GM21360 (cell line): ENCODE measurements around the gene COMMD3.
A peak's percentile ranks its signal among the peaks of the same experiment; 100 is the strongest.
"Not testable (repeated sequence)": the region's sequence is repeated elsewhere in the genome, so short reads cannot be mapped to it uniquely, and the experiment has no call there.

Source experiments
- ATAC-seq: cut with Tn5 transposase; IDR thresholded peaks from one replicate; pipeline ENCODE4 v1.9.1; 2021; ENCODE audit warnings: mild to moderate bottlenecking, moderate library complexity; ENCODE audit not compliant: unreplicated experiment

COMMD3 gene

DNA sequence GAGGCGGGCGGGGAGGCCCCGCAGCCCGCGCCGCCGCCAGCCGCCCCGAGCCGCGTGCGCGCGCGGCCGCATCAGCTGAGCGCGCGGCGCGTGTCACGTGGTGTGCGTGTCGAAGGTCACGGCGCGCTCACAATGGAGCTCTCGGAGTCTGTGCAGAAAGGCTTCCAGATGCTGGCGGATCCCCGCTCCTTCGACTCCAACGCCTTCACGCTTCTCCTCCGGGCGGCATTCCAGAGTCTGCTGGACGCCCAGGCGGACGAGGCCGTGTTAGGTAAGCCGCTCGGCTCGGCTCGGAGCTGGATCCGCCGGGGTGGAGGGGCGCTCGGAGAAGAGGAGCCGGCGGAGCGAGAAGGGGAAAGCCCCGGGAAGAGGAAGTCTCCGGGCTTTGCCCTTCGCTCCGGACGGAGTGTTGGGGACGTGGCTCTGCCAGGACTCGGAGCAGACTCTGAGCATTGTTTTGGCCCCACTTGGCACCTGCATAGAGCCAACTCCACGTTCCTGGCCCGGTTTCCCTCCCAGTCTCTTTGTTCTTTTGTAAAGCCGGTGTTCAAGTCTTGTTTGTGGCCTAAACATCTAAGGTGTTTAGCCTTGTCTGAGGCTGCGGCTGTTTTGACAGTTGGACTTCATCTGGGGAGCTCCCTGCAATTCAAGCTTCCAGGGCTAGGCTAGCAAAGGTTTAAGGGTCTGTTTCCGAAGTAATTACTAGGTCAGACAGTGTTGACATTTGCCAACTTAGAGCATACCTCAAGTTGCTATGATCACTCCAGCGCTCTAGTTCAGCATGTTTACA is at the start of gene COMMD3:
TSS of gene COMMD3 (plus strand) at position 103 of the 790 bp plus-strand sequence. CDS start at position 133, 30 bp downstream.
- ATAC-seq = peak; percentile 60

DNA sequence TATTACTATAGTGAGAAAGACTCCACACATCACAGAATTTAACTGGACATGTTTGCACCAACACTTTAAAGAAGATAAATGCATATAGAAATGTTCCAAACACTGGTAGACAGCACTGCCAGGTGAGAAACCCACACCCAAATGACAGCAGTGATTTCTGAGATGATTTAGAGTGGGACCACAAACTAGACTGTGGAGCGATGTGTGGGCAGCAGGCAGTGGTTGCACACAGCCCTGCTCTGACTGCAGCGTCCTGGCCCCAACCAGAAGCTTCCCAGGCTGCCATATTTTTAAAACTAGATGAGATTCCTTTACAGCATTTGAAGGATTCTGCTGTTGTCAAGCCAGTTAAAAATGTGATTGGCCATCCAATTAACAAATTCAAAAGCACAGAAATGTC is 47.7 kb upstream of the COMMD3 start:
- no peak for ATAC-seq

- ATAC-seq = no peak
Observed at GRCh38 chr10:22271786-22272185, 44.4 kb upstream of the COMMD3 start.

DNA sequence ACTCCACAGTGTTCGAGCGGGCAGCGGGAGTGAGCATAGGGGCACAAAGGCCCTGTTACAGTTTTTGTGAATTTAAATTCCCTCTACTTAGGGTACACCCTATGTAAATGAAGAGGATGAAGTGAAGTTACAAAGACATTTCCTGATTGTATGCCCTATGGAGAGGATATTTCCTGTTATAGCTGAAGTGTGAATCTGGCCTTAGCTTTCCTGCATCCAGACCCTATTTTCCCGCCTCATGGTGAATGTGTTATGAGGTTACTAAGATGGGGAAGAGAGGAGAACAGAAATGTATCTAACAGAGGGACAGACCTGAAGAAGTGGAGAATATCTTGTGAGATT is 37.8 kb upstream of the COMMD3 start:
- no peak for ATAC-seq

- no peak for ATAC-seq
Observed at GRCh38 chr10:22280078-22280477, 36.1 kb upstream of the COMMD3 start.

- ATAC-seq = no peak
Observed at GRCh38 chr10:22285130-22285529, 31.1 kb upstream of the COMMD3 start.

DNA sequence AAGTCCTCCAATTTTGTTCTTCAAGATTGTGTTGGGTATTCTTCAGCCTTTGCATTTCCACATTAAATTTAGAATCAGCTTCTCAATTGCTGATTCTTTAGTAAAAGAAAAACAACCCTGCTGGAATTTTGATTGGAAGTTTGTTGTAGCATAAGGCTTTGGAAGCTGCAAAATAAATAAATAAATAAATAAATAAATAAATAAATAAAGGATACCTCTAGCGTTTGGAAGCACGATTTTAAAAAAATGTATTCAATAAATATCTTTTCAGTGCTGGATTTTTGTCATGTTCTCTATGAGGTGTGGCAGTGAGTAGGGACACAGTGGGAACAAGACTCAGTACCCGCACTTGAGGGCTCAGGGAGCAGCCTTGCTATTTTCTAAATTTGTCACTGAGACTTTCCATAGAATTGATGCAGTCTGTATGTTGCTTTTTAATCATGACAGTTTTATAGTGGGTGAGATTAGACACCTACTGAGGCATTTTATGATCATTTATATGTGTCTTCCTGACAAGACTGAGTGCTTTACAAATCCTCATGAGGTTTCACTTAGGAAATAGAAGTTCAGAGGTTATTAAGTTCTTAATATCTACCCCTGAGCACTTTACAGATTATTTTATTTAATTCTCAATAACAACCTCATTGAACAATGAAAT is 22.3 kb upstream of the COMMD3 start:
- ATAC-seq = no peak

- ATAC-seq = no peak
Observed at GRCh38 chr10:22294694-22295093, 21.5 kb upstream of the COMMD3 start.

DNA sequence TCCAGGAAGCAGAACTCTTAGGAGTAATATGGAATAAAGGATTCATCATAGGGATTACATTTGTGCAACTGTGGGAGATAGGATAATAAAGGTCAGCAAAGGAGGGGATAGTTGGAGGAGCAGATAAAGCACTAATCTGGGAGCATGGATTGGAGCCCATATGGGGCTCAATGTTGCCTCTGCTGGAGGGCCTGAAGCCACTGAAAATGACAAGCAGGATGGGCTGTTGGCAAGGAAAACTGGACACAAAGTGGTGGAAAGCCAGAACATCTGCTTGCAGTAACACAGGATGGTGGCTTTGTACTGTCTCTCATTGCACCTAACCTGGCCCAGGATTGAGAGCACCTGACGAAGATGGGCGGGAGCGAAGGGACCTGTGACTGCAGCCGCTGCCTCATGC is 15.0 kb upstream of the COMMD3 start:
- ATAC-seq = no peak

GRCh38 chr10:22303461-22303860 is 12.7 kb upstream of the COMMD3 start:
- no peak for ATAC-seq

DNA sequence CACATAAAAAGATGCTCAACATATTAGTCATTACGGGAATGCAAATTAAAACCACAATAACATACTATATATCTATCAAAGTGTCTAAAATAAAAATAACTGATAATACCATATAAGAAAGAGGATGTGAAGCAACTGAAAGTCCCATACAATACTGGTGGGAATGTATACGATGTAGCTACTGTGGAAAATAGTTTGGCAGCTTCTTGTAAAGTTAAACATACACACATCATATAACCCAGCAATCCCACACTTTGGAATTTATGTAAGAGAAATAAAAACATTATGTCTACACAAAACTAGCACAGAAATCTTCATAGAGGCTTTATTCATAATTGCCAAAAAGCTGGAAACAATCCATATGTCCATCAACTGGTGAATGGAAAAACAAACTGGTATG is 10.5 kb upstream of the COMMD3 start:
- ATAC-seq = no peak

DNA sequence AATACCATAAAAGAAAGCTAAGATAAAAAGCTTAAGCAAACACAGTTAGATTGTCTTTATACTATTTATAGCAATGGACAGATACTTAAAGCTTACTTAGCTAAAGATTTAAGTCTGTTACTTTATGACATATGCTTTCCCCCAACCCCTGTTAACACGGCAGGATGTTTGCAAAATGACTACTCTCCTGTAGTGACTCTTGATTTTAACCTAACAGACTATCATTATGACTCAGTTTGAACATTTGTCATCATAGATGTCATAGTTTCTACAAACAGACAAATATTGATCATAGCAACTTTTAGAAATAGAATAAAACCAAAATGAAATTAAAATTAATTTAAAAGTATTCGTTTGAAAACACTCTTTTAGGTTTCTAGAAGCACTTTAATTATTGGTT is 7.8 kb upstream of the COMMD3 start:
- peak; percentile 96 for ATAC-seq

DNA sequence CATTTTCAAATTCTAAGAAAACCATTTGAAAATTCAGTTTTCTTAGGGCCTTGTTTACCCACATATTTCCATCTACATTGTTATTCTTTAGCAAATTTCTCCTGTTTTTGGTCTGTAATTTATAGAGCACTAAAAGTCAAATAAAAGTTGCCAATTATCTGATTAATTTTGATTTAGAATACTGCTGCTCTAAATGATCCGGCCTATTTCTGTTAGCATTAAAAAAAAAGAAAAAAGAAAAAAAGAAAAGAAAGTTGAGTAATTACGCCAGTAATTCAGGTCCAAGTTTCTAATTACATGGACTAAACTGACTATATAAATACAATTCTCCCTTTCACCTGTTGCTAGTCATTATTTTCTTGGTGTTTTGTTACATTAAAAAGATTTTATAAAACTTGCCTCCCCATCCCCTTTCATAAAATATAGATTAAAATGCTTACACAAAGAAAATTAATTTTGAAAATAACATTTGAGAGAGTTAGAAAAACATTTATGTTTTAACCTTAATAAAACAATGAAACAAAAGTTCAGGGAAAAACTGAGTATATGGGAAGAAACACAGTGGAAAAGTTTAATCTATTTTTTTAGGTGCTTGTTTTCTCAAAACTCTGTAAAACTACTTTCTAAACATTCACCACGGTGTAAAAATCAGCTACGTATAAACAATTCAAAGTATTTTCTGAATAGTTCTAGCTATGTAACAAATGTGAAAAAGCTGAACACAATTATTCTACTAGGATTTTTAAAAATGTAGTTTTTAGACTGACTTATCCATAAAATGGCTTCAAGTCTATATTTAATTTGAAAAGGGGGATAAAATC is 6.8 kb upstream of the COMMD3 start:
- no peak for ATAC-seq

DNA sequence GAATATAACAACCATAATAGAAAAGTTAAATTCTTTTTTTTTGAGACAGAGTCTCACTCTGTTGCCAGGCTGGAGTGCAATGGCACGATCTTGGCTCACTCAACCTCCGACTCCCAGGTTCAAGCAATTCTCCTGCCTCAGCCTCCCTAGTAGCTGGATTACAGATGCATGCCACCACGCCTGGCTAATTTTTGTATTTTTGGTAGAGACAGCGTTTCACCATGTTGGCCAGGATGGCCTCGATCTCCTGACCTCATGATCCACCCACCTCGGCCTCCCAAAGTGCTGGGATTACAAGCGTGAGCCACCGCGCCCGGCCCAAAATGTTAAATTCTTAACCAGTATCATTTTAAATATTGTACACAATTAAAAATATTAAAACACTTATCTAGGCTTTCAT is 6.2 kb upstream of the COMMD3 start:
- ATAC-seq = not testable (repeated sequence)

DNA sequence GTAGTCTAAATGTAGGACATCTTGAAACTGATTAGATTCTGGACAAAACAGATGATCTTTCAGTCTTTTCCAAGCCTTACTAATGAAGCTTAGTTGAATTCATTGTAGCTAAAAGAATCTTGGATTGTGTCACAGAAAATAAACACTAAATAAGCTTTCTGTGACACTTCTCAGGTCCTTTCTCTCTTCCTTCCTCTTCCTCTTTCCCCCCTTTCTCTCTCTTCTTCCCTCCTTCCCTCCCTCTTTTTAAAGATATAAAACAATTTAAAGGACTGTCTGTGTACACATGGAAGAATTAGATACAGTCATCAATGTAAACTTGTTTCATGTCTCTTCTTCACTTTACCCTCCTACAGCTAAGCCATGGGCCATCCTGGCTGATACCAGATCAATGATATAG is 5.3 kb upstream of the COMMD3 start:
- no peak for ATAC-seq

GRCh38 chr10:22314852-22315251 is 1.3 kb upstream of the COMMD3 start:
- ATAC-seq = no peak

DNA sequence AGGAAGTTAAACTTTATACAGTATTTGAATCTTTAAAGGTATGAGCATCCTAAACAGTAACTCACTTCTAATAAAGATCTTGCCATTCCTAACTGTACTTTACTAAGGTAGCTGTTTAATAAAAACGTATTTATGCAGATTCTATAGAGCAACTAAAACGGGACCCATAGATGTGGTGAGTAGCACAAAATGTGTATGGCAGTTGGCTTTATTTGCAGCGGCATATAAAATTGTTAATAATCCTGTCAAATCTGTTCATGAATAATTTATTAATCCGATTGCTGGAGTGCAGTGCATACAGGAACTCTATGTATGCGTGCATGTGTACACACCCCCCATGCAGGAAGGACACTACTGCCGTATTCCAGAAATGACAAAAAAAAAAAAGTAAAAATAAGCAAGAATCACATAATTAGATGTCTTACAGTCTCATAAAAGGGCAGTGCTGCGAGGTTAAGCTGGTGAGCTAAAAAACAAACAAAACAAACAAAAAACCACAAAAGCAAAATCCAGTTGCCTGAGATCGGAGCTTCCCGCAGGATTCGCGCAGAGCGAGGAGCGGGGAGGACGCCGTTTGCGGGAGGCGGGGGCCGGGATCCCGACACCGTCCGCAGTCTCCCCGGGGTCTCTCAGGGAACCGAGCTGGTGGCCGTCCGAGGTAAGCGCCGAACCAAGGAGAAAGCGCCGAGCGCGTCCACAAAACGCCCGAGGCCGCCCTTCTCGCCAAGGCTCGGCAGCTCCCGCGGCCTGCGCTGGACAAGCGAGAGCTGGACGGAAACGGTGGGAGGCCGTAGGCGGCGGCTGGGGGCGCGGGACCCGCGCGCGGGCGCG is 518 bp upstream of the COMMD3 start:
- ATAC-seq = peak; percentile 7

GRCh38 chr10:22317076-22317370 is 835 bp downstream of the COMMD3 start:
- ATAC-seq = peak; percentile 15

DNA sequence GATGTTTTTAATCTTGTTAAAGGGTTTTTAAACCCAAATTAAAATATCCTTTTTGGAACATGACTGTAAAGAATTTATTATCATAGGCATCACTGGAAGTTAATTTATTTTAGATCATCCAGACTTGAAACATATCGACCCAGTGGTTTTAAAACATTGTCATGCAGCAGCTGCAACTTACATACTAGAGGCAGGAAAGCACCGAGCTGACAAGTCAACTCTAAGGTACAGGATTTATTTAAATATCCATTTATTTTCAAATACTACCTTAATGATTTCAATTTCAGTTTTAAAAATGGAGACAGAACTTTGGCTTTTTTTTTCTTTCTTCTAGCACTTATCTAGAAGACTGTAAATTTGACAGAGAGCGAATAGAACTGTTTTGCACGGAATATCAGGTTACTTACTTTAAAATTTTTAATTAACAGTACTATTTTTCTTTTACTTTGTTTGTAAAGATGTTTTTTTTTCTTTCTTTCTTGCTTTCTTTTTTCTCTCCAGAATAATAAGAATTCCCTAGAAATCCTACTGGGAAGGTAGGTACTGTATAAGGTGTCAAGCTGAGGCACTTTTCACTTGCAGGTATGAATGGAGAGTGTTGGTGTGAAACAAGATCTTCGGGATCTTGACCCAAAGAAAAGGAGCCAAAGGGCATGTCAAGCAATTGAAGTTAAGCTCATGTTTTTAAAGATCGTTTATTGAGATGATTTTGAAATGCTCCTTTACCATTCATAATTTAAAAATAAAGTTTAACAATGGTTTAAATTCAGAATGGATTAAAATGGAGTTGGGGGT is 1.8 kb downstream of the COMMD3 start:
- no peak for ATAC-seq

- ATAC-seq = no peak
Observed at GRCh38 chr10:22318772-22319171, 2.6 kb downstream of the COMMD3 start.
